WTC11 (cell line): ENCODE measurements around the gene CTRL. TPM values are rescaled to one million over a fixed set of nuclear protein-coding genes. Genes with fewer than 3 reads are reported as not detected.

Experiments
- ATAC-seq: fragments of 200-7000 bp; cut with Tn5 transposase; 2 replicates; pipeline ENCODE4 v1.10.0; 2021; ENCODE audit warnings: mild to moderate bottlenecking, moderate library complexity
- CTCF ChIA-PET: fragments of 300-600 bp; sonication (Branson Sonifier 250); formaldehyde crosslinking; loops from one replicate; lab custom pipeline; 2021; ENCODE audit warnings: antibody characterized with exemption; lab: Charles Lee
- POLR2A ChIA-PET: fragments of 350-600 bp; sonication (Branson Sonifier 250); formaldehyde crosslinking; loops from one replicate; lab custom pipeline; 2021; ENCODE audit warnings: antibody characterized with exemption; lab: Charles Lee
- DNase-seq: peaks from one replicate; pipeline ENCODE4 v3.0.0; 2021; ENCODE audit warnings: low spot score
- H3K27ac Mint-ChIP-seq: 2 replicates; pipeline ENCODE4 v1.8.0; 2021; ENCODE audit warnings: mixed read lengths
- H3K27me3 Mint-ChIP-seq: 2 replicates; pipeline ENCODE4 v1.8.0; 2021; ENCODE audit warnings: low read depth, mild to moderate bottlenecking, moderate library complexity, mixed read lengths
- H3K36me3 Mint-ChIP-seq: 2 replicates; pipeline ENCODE4 v1.8.0; 2021; ENCODE audit warnings: mixed read lengths
- H3K4me1 Mint-ChIP-seq: 2 replicates; pipeline ENCODE4 v1.8.0; 2022; ENCODE audit warnings: mixed read lengths
- H3K4me3 Mint-ChIP-seq: 2 replicates; pipeline ENCODE4 v1.8.0; 2021; ENCODE audit warnings: mild to moderate bottlenecking, moderate library complexity, mixed read lengths
- H3K9me3 Mint-ChIP-seq: 2 replicates; pipeline ENCODE4 v1.8.0; 2021; ENCODE audit warnings: mixed read lengths
- ATF2 ChIP-seq: sonication (generic); formaldehyde crosslinking; IDR thresholded peaks from 2 replicates; pipeline ENCODE4 v1.8.1; 2022; ENCODE audit warnings: low read depth, missing genetic modification reagents, borderline replicate concordance
- ATF6 ChIP-seq: sonication (generic); formaldehyde crosslinking; IDR thresholded peaks from 2 replicates; pipeline ENCODE4 v1.8.1; 2023; ENCODE audit warnings: mild to moderate bottlenecking, missing genetic modification reagents
- CREB1 ChIP-seq: sonication (generic); formaldehyde crosslinking; IDR thresholded peaks from 2 replicates; pipeline ENCODE4 v1.8.0; 2023; ENCODE audit warnings: mild to moderate bottlenecking, missing genetic modification reagents
- FOXK1 ChIP-seq: sonication (generic); formaldehyde crosslinking; IDR thresholded peaks from 2 replicates; pipeline ENCODE4 v1.8.0; 2022; ENCODE audit warnings: mild to moderate bottlenecking, moderate library complexity, missing genetic modification reagents
- FOXP1 ChIP-seq: sonication (generic); formaldehyde crosslinking; IDR thresholded peaks from 2 replicates; pipeline ENCODE4 v1.8.0; 2022; ENCODE audit warnings: missing genetic modification reagents, mild to moderate bottlenecking, moderate library complexity, borderline replicate concordance
- HMGA2 ChIP-seq: fragments of 250-450 bp; sonication (Bioruptor Pico); IDR thresholded peaks from 2 replicates; pipeline ENCODE4 v1.4.0; 2021; ENCODE audit warnings: mild to moderate bottlenecking, moderate library complexity
- MLX ChIP-seq: sonication (generic); formaldehyde crosslinking; IDR thresholded peaks from 2 replicates; pipeline ENCODE4 v1.8.1; 2023; ENCODE audit warnings: mild to moderate bottlenecking, missing genetic modification reagents, moderate library complexity
- MYBL2 ChIP-seq: sonication (generic); formaldehyde crosslinking; IDR thresholded peaks from 2 replicates; pipeline ENCODE4 v1.8.1; 2023; ENCODE audit warnings: mild to moderate bottlenecking, moderate library complexity, missing genetic modification reagents
- PREB ChIP-seq: sonication (generic); formaldehyde crosslinking; IDR thresholded peaks from 2 replicates; pipeline ENCODE4 v1.8.1; 2022; ENCODE audit warnings: mild to moderate bottlenecking, missing genetic modification reagents, moderate library complexity, borderline replicate concordance
- RELA ChIP-seq: sonication (generic); formaldehyde crosslinking; IDR thresholded peaks from 2 replicates; pipeline ENCODE4 v1.8.1; 2022; ENCODE audit warnings: missing genetic modification reagents, mild to moderate bottlenecking, borderline replicate concordance
- USF2 ChIP-seq: sonication (generic); formaldehyde crosslinking; IDR thresholded peaks from 2 replicates; pipeline ENCODE4 v1.8.1; 2023; ENCODE audit warnings: mild to moderate bottlenecking, missing genetic modification reagents, moderate library complexity
- ZNF281 ChIP-seq: sonication (generic); formaldehyde crosslinking; IDR thresholded peaks from 2 replicates; pipeline ENCODE4 v1.8.0; 2023; ENCODE audit warnings: mild to moderate bottlenecking, missing genetic modification reagents
- ZNF416 ChIP-seq: fragments of 250-450 bp; sonication (Bioruptor Pico); IDR thresholded peaks from 2 replicates; pipeline ENCODE4 v1.9.0; 2021; ENCODE audit warnings: mild to moderate bottlenecking, inconsistent platforms
- ZNF532 ChIP-seq: fragments of 250-450 bp; sonication (Bioruptor Pico); IDR thresholded peaks from 2 replicates; pipeline ENCODE4 v1.9.0; 2021; ENCODE audit warnings: mild to moderate bottlenecking, borderline replicate concordance
- ZSCAN18 ChIP-seq: fragments of 250-450 bp; sonication (Bioruptor Pico); IDR thresholded peaks from 2 replicates; pipeline ENCODE4 v2.1.2; 2022; ENCODE audit warnings: mild to moderate bottlenecking, moderate library complexity
- total RNA-seq: library from RNA; stranded (reverse); gene quantifications from 3 replicates; pipeline ENCODE4 v1.2.3, GENCODE V29; 2021

CTRL gene
- total RNA-seq, 1 experiment from 2014 or later, result 2.8 TPM

GRCh38 chr16:67963292-67963661 lies 31.6 kb upstream of the CTRL start (continued):
- TF ChIP-seq ATF2, result no peak
- TF ChIP-seq HMGA2, result no peak
- TF ChIP-seq MYBL2, result no peak
- no peak for TF ChIP-seq PREB (CRISPR knock-in tag)
- TF ChIP-seq ZNF416 (CRISPR knock-in tag), result no peak
- no peak for TF ChIP-seq FOXK1 (CRISPR knock-in tag)
- TF ChIP-seq MLX (CRISPR knock-in tag), result no peak
- no peak for TF ChIP-seq CREB1 (CRISPR knock-in tag)
- no peak for TF ChIP-seq ATF6
- no peak for TF ChIP-seq RELA (CRISPR knock-in tag)

GRCh38 chr16:67962135-67962534 lies 30.5 kb upstream of the CTRL start:
- Mint-ChIP-seq H3K4me3 (no peak overlapping the region), H3K36me3 (peaks cover 52% of the 10 kb centered on the region), H3K4me1 (peaks cover 31% of the 10 kb centered on the region), H3K27ac (no peak overlapping the region; the same call in 1 of the 2 replicates), H3K9me3 (no peaks in the 10 kb centered on the region), H3K27me3 (no peaks in the 10 kb centered on the region)
- no peak for ATAC-seq
- CTCF ChIA-PET, result interaction anchor here (0.6 to 1.3 kb wide), 2 partner anchors 11 to 79 kb away, joined by 3 to 4 read pairs; no protein-coding TSS in a partner anchor
- POLR2A ChIA-PET, result no interaction called here
- TF ChIP-seq ZNF532 (CRISPR knock-in tag) (no peak), USF2 (no peak), ZNF416 (CRISPR knock-in tag) (no peak), ZSCAN18 (CRISPR knock-in tag) (no peak), FOXP1 (no peak), ZNF281 (no peak)
- no peak for DNase-seq
